ENCODE data around the gene SIM2.
A peak's percentile ranks its signal among the peaks of the same experiment; 100 is the strongest.

The SIM2 gene

DNA sequence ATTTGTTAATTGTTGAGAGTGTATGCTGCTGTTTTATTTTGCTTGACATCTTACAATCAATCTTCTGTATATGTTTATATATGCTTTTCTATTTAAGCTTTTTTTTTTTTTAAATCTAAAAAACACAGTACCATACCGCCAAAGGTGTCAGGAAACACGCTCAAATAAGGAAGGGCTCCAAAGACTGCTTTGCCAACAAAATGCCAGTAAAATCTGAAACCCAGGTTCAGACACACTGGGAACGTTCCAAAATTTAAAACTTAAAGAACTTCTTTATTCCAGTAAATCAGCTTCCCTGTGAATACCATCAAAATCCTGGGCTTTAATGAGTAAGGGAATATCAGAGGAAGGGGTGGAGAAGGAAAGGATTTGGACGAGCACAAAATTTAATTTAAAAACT is 87.3 kb downstream of the SIM2 start:
- H3K36me3 ChIP-seq (replicated peaks) = no peaks in the 10 kb centered on the region
- no peak overlapping the region for H3K27ac ChIP-seq
- no peak overlapping the region for H3K4me3 ChIP-seq (ENCODE audit: low read depth, low read length)
- in situ Hi-C loops (cut with HindIII; ENCODE audit: low pct_ligation_motif_present, low sequenced_read_pairs) = no loop called here
- TF ChIP-seq, protein P1, sequence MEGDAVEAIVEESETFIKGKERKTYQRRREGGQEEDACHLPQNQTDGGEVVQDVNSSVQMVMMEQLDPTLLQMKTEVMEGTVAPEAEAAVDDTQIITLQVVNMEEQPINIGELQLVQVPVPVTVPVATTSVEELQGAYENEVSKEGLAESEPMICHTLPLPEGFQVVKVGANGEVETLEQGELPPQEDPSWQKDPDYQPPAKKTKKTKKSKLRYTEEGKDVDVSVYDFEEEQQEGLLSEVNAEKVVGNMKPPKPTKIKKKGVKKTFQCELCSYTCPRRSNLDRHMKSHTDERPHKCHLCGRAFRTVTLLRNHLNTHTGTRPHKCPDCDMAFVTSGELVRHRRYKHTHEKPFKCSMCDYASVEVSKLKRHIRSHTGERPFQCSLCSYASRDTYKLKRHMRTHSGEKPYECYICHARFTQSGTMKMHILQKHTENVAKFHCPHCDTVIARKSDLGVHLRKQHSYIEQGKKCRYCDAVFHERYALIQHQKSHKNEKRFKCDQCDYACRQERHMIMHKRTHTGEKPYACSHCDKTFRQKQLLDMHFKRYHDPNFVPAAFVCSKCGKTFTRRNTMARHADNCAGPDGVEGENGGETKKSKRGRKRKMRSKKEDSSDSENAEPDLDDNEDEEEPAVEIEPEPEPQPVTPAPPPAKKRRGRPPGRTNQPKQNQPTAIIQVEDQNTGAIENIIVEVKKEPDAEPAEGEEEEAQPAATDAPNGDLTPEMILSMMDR (IDR thresholded peaks at IDR 0.05; ENCODE audit: low read depth, low read length, missing control alignments) = no peak
- no peaks in the 10 kb centered on the region for H3K27me3 ChIP-seq (replicated peaks)
- DNase-seq = no peak

DNA sequence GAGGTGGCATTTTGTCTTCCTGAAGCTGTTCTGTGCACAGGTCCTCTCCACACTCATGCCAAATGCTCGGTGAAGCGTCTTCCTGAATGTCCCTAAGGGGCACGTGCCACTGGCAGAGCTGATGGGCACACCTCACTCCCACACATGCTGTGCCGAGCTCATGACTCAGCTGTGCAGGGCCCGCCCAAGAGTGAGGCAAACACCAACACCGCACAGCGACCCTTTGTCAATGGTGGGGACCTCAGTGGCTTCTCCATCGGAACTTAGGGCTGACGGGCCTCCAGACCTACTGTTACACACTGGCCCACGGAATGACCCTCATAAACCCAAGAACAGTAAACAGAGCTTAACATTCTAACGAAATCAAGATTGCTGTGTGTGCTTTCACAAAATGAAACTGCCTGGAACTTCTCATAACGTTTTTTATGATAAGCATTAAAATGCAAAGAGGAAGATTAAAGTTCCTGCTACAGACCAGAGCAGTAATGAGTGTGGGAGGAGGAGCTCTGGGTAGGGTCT is 89.3 kb downstream of the SIM2 start:
- TF ChIP-seq, protein P1 (IDR thresholded peaks at IDR 0.05; ENCODE audit: low read depth, low read length, missing control alignments) = no peak
- Histone ChIP-seq H3K27me3 (replicated peaks) (no peaks in the 10 kb centered on the region), H3K36me3 (replicated peaks) (no peaks in the 10 kb centered on the region), H3K4me3 (ENCODE audit: low read depth, low read length) (no peak overlapping the region), H3K27ac (no peak overlapping the region)
- in situ Hi-C loops (cut with HindIII; ENCODE audit: low pct_ligation_motif_present, low sequenced_read_pairs) = no loop called here
- no peak for DNase-seq

- H3K36me3 ChIP-seq (replicated peaks) = no peaks in the 10 kb centered on the region
- TF ChIP-seq, protein P1 (IDR thresholded peaks at IDR 0.05; ENCODE audit: low read depth, low read length, missing control alignments) = no peak
- DNase-seq = peak; percentile 21
- H3K27ac ChIP-seq = no peak overlapping the region
- no peaks in the 10 kb centered on the region for H3K27me3 ChIP-seq (replicated peaks)
- no peak overlapping the region for H3K4me3 ChIP-seq (ENCODE audit: low read depth, low read length)
- in situ Hi-C loops (cut with HindIII; ENCODE audit: low pct_ligation_motif_present, low sequenced_read_pairs) = no loop called here
These were observed 91.7 kb downstream of the SIM2 start for GRCh38 chr21:36790616-36791015.

DNA sequence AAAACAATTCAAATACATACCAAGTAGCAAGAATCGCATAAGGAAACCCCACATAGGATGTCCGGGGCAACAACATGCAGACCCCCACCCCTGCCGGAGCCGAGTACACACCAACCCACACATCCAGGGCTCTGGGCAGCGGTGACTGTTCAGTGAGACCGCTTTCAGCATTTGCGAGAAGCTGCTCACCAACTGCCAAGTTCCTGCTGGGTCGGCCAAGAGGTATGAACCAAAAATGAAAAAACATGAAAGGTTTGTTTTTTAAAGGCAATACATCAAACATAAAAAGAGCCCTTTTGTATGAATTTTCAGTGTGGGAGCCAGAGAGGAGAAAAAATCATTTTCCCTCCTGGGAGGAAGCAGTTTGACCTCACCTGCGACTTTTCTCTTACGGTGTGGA is 92.3 kb downstream of the SIM2 start:
- no peak overlapping the region for H3K4me3 ChIP-seq (ENCODE audit: low read depth, low read length)
- H3K27ac ChIP-seq = no peak overlapping the region
- in situ Hi-C loops (cut with HindIII; ENCODE audit: low pct_ligation_motif_present, low sequenced_read_pairs) = no loop called here
- no peak for DNase-seq
- TF ChIP-seq, protein P1 (IDR thresholded peaks at IDR 0.05; ENCODE audit: low read depth, low read length, missing control alignments) = no peak
- no peaks in the 10 kb centered on the region for H3K27me3 ChIP-seq (replicated peaks)
- H3K36me3 ChIP-seq (replicated peaks) = no peaks in the 10 kb centered on the region

GRCh38 chr21:36791695-36792470 is 93.0 kb downstream of the SIM2 start:
- Histone ChIP-seq H3K27ac (no peak overlapping the region), H3K36me3 (replicated peaks) (no peaks in the 10 kb centered on the region), H3K4me3 (ENCODE audit: low read depth, low read length) (no peak overlapping the region), H3K27me3 (replicated peaks) (no peaks in the 10 kb centered on the region)
- TF ChIP-seq, protein P1 (IDR thresholded peaks at IDR 0.05; ENCODE audit: low read depth, low read length, missing control alignments) = no peak
- in situ Hi-C loops (cut with HindIII; ENCODE audit: low pct_ligation_motif_present, low sequenced_read_pairs) = no loop called here
- no peak for DNase-seq

Measured in brain microvascular endothelial cell (primary cell).